ENCODE measurements around the gene KCNK15.

DNA sequence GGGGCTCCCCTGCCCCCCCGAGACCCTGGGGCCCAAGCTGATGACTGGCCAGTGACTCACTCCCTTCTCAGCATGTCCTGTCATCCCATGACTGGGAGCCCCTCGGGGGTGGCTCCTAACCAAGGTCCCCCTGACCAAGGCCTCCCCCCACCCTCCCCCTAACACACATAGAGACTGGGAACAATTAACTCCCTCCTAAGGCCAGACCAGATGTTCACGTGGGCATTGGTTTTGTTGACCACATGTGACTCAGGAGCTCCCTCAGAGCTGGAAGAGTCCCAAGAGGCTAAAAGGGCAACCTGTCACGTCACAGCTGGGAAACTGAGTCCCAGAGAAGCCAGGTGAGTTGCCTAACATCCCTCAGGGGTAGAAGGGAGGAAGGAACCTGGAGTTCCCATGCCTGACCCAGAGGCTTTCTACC is 41.1 kb upstream of the KCNK15 start:
- TF ChIP-seq, protein P1, sequence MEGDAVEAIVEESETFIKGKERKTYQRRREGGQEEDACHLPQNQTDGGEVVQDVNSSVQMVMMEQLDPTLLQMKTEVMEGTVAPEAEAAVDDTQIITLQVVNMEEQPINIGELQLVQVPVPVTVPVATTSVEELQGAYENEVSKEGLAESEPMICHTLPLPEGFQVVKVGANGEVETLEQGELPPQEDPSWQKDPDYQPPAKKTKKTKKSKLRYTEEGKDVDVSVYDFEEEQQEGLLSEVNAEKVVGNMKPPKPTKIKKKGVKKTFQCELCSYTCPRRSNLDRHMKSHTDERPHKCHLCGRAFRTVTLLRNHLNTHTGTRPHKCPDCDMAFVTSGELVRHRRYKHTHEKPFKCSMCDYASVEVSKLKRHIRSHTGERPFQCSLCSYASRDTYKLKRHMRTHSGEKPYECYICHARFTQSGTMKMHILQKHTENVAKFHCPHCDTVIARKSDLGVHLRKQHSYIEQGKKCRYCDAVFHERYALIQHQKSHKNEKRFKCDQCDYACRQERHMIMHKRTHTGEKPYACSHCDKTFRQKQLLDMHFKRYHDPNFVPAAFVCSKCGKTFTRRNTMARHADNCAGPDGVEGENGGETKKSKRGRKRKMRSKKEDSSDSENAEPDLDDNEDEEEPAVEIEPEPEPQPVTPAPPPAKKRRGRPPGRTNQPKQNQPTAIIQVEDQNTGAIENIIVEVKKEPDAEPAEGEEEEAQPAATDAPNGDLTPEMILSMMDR (IDR thresholded peaks at IDR 0.05), result no peak
- no peak for TF ChIP-seq POLR2A (IDR thresholded peaks at IDR 0.05)
